Kidney capillary endothelial cell (primary cell): ENCODE data around the gene FOXN3.
"Not testable (repeated sequence)": the region's sequence is repeated elsewhere in the genome, so short reads cannot be mapped to it uniquely, and the experiment has no call there.

Source experiments
- DNase-seq: peaks from one replicate; pipeline ENCODE4 v3.0.0-alpha.2; 2018; ENCODE audit warnings: low spot score

FOXN3 gene

DNA sequence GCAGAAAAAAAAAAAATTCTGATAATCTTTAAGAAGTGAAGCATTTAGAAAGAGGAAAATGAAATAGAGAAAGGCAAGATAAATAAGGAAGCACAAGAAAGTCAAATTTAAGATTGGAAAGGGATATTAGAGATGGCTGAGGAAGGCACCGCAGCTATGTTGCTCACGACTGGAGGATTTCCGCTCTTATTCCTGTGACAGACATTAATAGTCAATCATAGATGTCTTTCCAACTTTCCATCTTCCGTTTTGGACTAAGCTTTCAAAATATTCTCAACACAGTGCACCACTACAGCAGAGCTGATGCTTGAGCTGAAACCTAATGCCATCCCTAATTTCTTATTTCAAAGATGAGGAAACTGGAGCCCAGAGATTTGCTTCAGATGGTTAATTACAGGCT lies 290.6 kb downstream of the FOXN3 start:
- DNase-seq, result no peak

DNA sequence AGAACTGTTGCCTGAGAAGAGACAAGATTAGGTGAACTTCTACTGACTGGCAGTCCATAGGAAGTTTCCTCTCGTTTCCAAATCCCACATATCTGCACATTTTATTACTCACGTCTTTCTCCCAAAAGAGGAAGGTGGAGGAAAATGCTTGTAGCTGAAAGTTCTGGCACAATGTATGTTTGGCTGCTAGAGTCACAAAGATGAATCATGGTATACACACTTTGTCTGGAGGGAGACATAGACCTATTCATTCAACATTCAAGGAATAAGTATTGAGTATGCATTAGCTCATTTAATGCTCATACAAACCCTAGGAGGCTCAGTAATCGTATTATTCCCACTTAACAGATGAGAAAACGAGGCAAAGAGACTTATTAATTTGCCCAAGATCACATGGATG lies 291.8 kb downstream of the FOXN3 start:
- no peak for DNase-seq

DNA sequence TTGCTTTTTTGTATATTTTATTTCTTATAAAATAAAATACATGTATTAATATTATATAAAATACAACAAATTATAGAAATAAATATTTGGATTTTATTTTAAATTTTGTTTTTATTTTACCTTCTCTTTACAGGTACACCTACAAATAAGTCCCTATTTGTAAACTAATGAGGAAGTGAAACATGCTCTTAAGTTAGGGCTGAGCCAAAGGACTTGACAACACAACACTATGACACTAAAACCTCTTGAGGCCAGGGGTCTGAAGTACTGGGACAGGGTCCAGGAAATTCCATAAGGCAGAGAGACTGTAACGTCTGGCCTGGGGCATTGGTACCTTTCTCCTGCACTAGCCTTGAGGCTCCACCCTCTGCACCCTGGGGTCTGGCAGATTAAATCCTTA lies 293.2 kb downstream of the FOXN3 start:
- no peak for DNase-seq

DNA sequence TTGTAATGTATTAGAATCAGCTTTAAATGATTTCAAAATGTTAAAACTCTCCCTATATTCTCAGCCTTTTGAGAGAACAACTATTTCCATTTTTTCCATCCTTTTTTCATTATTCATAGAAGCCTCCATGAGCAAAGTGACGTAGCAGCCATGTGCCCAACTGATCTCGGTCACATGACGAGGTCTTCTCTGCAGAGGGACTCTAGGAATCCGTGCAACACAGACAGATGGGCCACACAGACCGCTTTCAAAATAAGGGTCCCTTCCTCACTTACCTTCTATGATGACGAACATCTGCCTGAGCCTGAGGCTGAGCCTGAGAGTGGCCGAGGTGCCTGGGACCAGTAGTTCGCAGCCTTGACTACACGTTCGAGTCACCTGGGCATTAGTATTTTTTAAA lies 293.8 kb downstream of the FOXN3 start:
- DNase-seq, result no peak

DNA sequence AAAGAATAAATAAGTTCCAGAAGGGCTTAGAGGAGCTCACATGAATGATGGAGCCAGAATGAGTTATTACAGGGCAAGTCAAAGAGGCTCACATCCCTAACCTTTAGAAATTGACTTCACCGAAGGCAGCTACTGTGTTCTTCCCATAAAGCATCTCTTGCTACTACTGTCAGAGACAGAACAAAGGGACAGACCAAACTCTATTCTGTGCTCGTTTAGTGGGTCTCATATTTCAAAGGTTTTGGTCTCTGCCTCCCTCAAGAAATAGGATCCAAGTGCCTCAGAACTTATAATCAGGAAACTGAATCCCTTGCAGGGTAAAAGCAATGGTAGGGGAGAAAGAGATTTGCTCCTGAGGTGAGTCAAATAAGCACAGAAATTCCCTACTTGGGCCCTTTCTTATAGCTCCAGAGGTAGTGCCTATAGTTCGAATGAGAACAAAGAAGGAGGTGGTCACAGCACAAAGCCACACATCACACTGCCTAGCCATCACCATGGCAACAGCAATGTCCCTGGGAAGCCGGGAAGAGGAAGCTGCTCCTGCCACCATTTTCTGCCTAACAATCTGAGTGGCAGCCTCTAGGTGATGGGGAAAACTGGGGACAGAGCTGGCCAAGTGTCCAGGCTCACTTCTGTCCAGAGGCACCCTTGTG lies 294.9 kb downstream of the FOXN3 start:
- DNase-seq, result no peak

DNA sequence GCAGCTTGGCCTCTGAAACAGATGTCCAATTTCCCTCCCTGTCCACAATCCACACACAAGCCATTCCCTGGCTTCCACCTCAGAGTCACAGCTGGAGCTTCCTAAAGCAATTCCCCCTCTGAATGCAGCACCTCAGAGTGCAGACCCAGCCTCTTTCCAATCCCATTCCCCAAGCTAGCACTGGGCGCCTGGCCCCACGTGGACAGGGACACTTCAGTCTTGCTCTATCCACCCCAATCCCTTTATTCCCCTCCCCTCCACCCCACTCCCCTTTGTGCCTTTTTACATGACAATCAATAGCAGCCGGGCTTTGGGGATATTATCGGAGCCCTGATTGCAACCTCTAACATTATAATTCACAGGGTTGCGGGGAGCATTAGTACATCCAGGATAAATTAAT lies 300.0 kb downstream of the FOXN3 start:
- no peak for DNase-seq

DNA sequence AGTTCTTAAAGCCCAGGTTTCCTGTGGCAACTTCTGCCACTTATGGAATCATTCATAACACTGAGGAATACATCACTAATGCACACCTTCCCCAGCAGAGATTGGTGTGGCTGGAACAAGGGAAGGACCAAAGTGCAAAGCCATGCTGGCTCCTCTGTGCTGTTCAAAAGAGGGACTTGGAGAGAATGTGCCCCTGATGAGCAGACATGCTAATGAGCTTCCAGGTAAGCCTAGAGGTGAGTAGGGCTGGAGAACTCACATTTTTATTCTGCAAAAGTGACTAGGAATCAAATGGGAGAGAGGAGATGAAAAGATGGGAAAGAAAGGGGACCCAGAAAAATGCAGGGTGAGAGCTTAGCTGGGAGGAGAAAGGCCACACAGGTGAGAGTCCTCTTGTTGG lies 302.9 kb downstream of the FOXN3 start:
- DNase-seq, result no peak

DNA sequence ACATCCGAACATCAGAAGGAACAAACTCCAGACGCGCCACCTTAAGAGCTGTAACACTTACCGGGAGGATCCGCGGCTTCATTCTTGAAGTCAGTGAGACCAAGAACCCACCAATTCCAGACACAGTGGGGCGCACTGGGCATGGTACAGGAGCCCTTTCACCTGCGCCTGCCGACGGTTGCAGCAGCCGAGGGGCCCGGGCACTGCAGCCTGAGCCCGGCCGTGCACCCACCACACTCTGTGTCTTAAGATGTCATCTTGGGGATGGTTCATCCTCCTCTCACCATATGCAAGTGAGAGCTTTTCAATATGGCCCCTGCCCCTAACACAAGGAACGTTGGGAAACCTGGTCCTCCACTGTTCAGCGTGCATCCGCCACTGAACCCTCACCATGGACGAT lies 304.3 kb downstream of the FOXN3 start:
- no peak for DNase-seq

DNA sequence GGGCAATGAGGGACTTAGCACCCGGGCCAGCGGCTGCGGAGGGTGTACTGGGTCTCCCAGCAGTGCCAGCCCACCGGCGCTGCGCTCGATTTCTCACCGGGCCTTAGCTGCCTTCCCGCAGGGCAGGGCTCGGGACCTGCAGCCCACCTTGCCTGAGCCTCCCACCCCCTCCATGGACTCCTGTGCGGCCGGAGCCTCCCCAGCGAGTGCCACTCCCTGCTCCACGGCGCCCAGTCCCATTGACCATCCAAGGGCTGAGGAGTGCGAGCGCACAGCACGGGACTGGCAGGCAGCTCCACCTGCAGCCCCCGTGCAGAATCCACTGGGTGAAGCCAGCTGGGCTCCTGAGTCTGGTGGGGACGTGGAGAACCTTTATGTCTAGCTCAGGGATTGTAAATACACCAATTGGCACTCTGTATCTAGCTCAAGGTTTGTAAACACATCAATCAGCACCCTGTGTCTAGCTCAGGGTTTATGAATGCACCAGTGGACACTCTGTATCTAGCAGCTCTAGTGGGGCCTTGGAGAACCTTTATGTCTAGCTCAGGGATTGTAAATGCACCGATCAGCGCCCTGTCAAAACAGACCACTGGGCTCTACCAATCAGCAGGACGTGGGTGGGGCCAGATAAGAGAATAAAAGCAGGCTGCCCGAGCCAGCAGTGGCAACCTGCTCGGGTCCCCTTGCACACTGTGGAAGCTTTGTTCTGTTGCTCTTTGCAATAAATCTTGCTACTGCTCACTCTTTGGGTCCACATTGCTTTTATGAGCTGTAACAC lies 305.1 kb downstream of the FOXN3 start:
- not testable (repeated sequence) for DNase-seq

DNA sequence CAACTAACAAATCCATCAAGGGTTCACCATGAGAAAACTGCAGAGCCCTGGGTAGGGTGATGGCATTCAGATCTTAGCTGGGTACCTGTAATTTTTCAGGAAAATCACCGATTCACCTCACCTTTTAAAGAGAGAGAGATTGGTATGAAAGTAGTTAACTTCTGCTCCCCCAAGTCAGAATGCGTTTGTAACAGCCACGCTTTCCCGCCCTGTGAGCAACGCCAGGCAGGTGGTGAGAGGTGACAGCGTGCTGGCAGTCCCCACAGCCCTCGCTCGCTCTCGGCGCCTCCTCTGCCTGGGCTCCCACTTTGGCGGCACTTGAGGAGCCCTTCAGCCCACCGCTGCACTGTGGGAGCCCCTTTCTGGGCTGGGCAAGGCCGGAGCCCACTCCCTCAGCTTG lies 305.8 kb downstream of the FOXN3 start:
- DNase-seq, result not testable (repeated sequence)

DNA sequence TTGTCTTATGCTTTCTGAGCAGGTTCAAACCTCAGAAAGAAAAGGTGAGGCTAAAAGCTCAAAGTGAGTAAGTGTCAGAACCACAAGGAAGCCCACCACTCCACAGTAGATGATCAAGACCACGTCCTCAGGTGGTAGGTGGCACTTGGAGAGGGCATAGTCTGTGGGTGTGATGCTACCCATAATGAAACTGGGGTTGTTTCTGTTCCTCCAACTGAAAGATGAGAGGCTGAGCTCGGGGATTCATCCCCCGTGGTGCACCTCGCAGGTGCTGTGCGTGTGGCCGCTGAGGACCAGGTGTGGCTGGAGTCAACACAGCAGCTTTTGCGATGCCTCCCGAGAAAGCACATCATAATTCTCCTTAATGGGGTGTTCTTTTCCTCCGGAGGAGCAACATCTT lies 306.9 kb downstream of the FOXN3 start:
- no peak for DNase-seq

DNA sequence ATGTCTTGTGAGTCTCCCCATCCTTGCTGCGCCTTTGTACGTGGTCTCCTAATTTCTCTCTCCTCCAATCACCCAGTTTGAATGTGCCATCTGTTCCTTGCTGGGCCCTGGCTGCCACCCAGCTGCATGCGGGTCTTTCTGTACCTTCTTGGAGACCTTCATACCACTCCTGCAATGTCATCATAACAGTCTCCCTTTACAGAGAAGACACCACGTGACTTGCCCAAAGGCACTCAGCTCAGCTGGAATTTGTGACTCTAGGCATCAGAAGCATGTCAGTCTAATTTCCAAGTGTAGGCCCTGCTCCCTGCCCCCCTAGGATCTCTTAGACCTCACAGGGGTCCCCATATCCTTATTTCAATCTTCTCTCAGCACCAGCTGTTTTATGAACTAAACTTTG lies 308.4 kb downstream of the FOXN3 start:
- no peak for DNase-seq

DNA sequence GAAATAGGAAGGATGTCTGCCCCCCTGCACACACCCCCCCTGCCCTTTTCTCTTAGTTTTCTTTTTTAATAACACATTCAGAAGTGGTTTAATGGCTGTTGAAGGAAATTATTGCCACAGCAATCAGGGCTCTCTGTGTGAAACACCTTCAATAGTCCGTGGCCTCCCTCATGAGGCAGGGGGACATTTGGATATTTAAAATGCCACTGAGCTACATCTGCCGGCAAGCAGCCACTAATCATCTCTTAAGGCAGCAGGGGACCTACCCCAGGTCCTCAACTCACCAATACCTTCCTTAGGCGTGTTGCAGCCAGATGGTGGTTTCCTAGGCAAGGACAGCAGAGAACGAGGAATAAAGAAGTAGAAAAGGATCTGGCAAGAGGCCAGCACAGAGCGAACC lies 309.4 kb downstream of the FOXN3 start:
- DNase-seq, result no peak
